Osteoblast (primary cell): Measurements from ENCODE around the gene CGNL1. TPM values are rescaled to one million over a fixed set of nuclear protein-coding genes. Genes with fewer than 3 reads are reported as not detected.

ENCODE experiments used
- DNase-seq: peaks from one replicate; pipeline ENCODE4 v3.0.0; 2011; ENCODE audit warnings: low spot score, mixed read lengths; ENCODE audit not compliant: insufficient read length; ENCODE audit errors: missing footprints
- H2AFZ ChIP-seq: 2 replicates; pipeline ENCODE4 v1.6.0; 2011; ENCODE audit warnings: mild to moderate bottlenecking, low read length
- H3K27ac ChIP-seq: 2 replicates; pipeline ENCODE4 v1.5.1; 2011; ENCODE audit warnings: mild to moderate bottlenecking, low read depth, low read length, moderate library complexity
- H3K27me3 ChIP-seq: 2 replicates; pipeline ENCODE4 v1.6.0; 2012; ENCODE audit warnings: mild to moderate bottlenecking, control low read depth, inconsistent platforms, low read length, moderate library complexity; ENCODE audit not compliant: insufficient read depth
- H3K36me3 ChIP-seq: 2 replicates; pipeline ENCODE4 v1.5.1; 2011; ENCODE audit warnings: mild to moderate bottlenecking, low read length, control low read depth, moderate library complexity; ENCODE audit not compliant: insufficient read depth
- H3K4me1 ChIP-seq: 2 replicates; pipeline ENCODE4 v1.5.1; 2011; ENCODE audit warnings: mild to moderate bottlenecking, low read length, control low read depth, moderate library complexity; ENCODE audit not compliant: insufficient read depth
- H3K4me2 ChIP-seq: 2 replicates; pipeline ENCODE4 v1.6.0; 2011; ENCODE audit warnings: mild to moderate bottlenecking, low read length; ENCODE audit not compliant: insufficient read depth
- H3K4me3 ChIP-seq: fragments of 200-600 bp; sonication (generic); 3 replicates; pipeline ENCODE4 v1.5.1; 2012; ENCODE audit warnings: mild to moderate bottlenecking, low read length, inconsistent platforms; ENCODE audit not compliant: insufficient read depth
- H3K79me2 ChIP-seq: 2 replicates; pipeline ENCODE4 v1.6.0; 2012; ENCODE audit warnings: mild to moderate bottlenecking, low read length, control low read depth, inconsistent platforms; ENCODE audit not compliant: insufficient read depth
- H3K9me3 ChIP-seq: 2 replicates; pipeline ENCODE4 v1.5.1; 2011; ENCODE audit warnings: low read depth, low read length, control low read depth
- H4K20me1 ChIP-seq: 2 replicates; pipeline ENCODE4 v1.6.0; 2012; ENCODE audit warnings: mild to moderate bottlenecking, low read length, control low read depth; ENCODE audit not compliant: insufficient read depth
- total RNA-seq: library from RNA; depleted of rRNA; stranded (reverse); fragments of >200 nt; gene quantifications from 2 replicates; pipeline ENCODE4 v1.2.3, GENCODE V29; 2012
- TF ChIP-seq, protein P1 (sequence below): IDR thresholded peaks from 2 replicates; pipeline ENCODE4 v1.5.1; 2011; ENCODE audit warnings: mild to moderate bottlenecking, low read depth, low read length, moderate library complexity; ENCODE audit errors: extremely low read depth

Gene CGNL1
- total RNA-seq, 1 donor: 1.1 TPM

DNA sequence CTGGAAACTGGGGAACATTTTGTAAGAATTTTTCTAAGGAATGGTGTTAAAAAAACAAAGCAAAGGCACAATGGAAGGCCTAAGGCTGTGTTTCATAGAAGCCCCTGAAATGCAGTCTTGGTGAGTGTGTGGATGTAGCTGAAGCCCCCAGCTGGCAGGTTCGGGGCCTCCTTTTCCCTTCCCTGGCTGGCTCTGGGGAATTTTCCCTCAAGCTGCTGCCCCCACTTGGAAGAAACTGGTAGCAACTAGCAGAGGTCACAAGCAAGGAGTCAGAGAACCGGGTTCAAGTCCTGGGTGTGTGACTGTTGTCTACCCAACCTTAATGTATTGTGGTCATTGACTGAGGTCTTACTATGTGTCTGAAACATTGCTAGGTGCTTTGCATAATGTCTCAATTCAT, 130.1 kb downstream of the CGNL1 start:
- no peak overlapping the region for H3K27ac ChIP-seq
- DNase-seq: peak; percentile 48
- TF ChIP-seq, protein P1, sequence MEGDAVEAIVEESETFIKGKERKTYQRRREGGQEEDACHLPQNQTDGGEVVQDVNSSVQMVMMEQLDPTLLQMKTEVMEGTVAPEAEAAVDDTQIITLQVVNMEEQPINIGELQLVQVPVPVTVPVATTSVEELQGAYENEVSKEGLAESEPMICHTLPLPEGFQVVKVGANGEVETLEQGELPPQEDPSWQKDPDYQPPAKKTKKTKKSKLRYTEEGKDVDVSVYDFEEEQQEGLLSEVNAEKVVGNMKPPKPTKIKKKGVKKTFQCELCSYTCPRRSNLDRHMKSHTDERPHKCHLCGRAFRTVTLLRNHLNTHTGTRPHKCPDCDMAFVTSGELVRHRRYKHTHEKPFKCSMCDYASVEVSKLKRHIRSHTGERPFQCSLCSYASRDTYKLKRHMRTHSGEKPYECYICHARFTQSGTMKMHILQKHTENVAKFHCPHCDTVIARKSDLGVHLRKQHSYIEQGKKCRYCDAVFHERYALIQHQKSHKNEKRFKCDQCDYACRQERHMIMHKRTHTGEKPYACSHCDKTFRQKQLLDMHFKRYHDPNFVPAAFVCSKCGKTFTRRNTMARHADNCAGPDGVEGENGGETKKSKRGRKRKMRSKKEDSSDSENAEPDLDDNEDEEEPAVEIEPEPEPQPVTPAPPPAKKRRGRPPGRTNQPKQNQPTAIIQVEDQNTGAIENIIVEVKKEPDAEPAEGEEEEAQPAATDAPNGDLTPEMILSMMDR: peak; percentile 19
- H3K27me3 ChIP-seq: no peaks in the 10 kb centered on the region
- no peaks in the 10 kb centered on the region for H4K20me1 ChIP-seq
- H3K36me3 ChIP-seq: no peaks in the 10 kb centered on the region
- H3K4me1 ChIP-seq: peaks cover 11% of the 10 kb centered on the region
- no peaks in the 10 kb centered on the region for H3K9me3 ChIP-seq
- no peaks in the 10 kb centered on the region for H3K79me2 ChIP-seq
- H2AFZ ChIP-seq: no peak overlapping the region
- H3K4me2 ChIP-seq: no peak overlapping the region
- no peak overlapping the region for H3K4me3 ChIP-seq

DNA sequence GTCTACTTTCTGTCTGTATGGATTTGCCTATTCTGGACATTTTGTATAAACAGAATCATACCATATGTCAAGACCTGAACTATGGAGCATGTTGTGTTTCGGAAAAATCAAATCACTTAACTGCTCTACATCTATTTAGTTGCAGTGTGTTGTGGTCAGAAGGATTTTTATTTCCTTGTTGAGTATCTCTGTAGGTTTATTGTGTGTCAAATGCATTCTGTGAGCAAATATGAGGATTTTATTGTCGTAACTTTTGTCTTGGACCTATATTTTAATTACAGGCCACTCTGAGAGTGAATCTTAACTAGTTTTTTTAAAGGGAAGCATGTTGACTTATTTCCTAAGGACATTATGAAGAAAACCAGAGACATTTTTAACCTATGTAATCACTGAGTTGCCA, 130.8 kb downstream of the CGNL1 start:
- H3K4me2 ChIP-seq: no peak overlapping the region
- no peaks in the 10 kb centered on the region for H3K36me3 ChIP-seq
- H2AFZ ChIP-seq: no peak overlapping the region
- H3K27ac ChIP-seq: no peak overlapping the region
- no peaks in the 10 kb centered on the region for H4K20me1 ChIP-seq
- no peaks in the 10 kb centered on the region for H3K79me2 ChIP-seq
- H3K4me3 ChIP-seq: no peak overlapping the region
- no peak for DNase-seq
- peaks cover 11% of the 10 kb centered on the region for H3K4me1 ChIP-seq
- no peaks in the 10 kb centered on the region for H3K9me3 ChIP-seq
- no peaks in the 10 kb centered on the region for H3K27me3 ChIP-seq
- TF ChIP-seq, protein P1: no peak

DNA sequence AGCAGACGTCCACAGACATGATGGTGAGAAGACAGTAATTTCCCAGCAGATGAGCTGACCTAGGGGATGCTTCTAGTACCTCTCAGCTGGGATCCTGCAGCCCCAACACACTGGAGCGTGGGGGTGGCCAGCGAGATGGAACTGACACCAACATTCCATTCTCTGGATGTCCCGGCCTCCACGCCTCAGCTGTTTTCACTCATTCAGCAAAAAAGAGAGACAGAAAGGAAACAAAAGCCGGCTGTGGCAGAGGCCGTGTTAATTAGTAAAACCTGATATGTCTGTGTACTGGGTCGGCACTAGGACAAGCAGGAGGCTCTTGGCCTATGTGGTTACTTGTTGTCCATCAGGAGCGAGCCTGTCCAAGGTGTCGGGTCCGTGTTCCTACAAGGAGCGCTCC, 132.8 kb downstream of the CGNL1 start:
- Histone ChIP-seq H3K4me2 (no peak overlapping the region), H3K9me3 (no peaks in the 10 kb centered on the region), H3K27ac (no peak overlapping the region), H4K20me1 (no peaks in the 10 kb centered on the region), H3K27me3 (peaks cover 3% of the 10 kb centered on the region), H2AFZ (no peak overlapping the region), H3K4me1 (peaks cover 11% of the 10 kb centered on the region), H3K36me3 (no peaks in the 10 kb centered on the region), H3K79me2 (no peaks in the 10 kb centered on the region), H3K4me3 (no peak overlapping the region)
- no peak for DNase-seq
- TF ChIP-seq, protein P1: no peak

DNA sequence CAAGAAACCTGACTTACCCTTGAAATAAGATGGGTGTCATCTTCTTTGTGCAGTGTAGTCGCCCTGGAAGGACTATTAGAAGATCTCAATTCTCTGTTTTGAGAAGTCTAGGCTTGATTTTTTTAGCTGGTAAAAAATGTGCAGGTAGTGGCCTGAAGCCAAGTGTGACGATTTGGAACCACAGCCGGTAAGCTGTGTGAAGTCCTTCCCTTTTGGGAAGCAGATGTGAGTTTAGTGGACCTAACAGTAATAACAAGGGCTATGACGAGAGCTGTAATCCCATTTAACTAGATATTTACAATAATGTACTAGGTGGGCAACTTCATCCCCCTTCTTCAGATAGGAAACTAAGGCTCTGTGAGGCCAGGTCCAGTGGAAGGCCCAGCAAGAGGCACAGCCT, 133.7 kb downstream of the CGNL1 start:
- no peaks in the 10 kb centered on the region for H3K36me3 ChIP-seq
- H3K27ac ChIP-seq: no peak overlapping the region
- DNase-seq: no peak
- H4K20me1 ChIP-seq: no peaks in the 10 kb centered on the region
- no peaks in the 10 kb centered on the region for H3K79me2 ChIP-seq
- no peak overlapping the region for H2AFZ ChIP-seq
- H3K9me3 ChIP-seq: no peaks in the 10 kb centered on the region
- H3K4me3 ChIP-seq: no peak overlapping the region
- peaks cover 11% of the 10 kb centered on the region for H3K4me1 ChIP-seq
- peaks cover 3% of the 10 kb centered on the region for H3K27me3 ChIP-seq
- H3K4me2 ChIP-seq: no peak overlapping the region
- TF ChIP-seq, protein P1: no peak
